ENCODE measurements around the gene DNAH1. TPM values are rescaled to one million over a fixed set of nuclear protein-coding genes. Genes with fewer than 3 reads are reported as not detected.

Gene DNAH1
- total RNA-seq, 1 experiment from 2014 or later: 5.5 TPM

DNA sequence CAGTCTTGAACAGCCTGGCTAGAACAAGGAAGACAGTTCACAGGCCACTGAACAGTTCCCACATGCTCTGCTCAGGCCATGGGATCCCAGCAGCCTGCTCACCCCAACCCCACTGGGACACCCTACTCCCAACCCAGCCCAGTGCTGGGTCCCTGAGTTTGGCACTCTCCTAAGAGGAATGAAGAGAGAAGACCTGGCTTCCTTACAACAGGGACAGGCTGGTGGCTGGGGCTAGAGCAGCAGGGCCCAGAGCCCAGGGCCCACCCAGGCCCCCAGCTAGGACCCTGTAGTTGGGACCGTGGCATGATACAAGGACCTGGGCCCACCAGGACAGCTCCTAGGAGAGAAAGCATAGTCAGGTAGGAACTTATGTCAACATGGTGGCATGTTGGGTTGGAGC lies 85.4 kb downstream of the DNAH1 start:
- no TSS peak for BruUV-seq (replicated peaks)
- Histone ChIP-seq H3K9me2 (ENCODE audit: insufficient read depth) (no peaks in the 10 kb centered on the region), H4K20me1 (ENCODE audit: insufficient read depth) (no peaks in the 10 kb centered on the region), H3K36me3 (ENCODE audit: control insufficient read depth in 1 of 2, insufficient read depth in 2 of 2, low read length in 2 of 2) (peaks cover 24 to 49% of the 10 kb centered on the region in 2 experiments), H3K9me3 (ENCODE audit: control insufficient read depth in 1 of 2, insufficient read depth in 1 of 2, low read depth in 1 of 2, low read length in 2 of 2) (no peaks in the 10 kb centered on the region), H3K4me3 (replicated peaks in 1 of 2; ENCODE audit: low read depth in 1 of 2, low read length in 2 of 2) (no peak overlapping the region), H2AFZ (ENCODE audit: low read depth, low read length, poor library complexity, severe bottlenecking) (no peak overlapping the region), H3K4me2 (ENCODE audit: low read length) (no peak overlapping the region), H3K27ac (ENCODE audit: low read depth, low read length) (no peak overlapping the region), H3K79me2 (ENCODE audit: insufficient read depth, low read length) (no peaks in the 10 kb centered on the region), H3K27me3 (ENCODE audit: insufficient read depth, low read length) (no peaks in the 10 kb centered on the region), H3K4me1 (ENCODE audit: control insufficient read depth in 1 of 2, insufficient read depth in 2 of 2, low read length in 2 of 2) (no peaks in the 10 kb centered on the region), H3K9ac (ENCODE audit: low read length) (no peak overlapping the region)
- no peak for ATAC-seq
- ChIA-PET CTCF (no interaction called here), POLR2A (no interaction called here), RAD21 (ENCODE audit: low non-redundant PET in 1 of 2, low total read pairs in 2 of 2, uncharacterized antibody in 2 of 2, unreplicated experiment in 2 of 2) (no interaction called here)
- TF ChIP-seq, protein P1, sequence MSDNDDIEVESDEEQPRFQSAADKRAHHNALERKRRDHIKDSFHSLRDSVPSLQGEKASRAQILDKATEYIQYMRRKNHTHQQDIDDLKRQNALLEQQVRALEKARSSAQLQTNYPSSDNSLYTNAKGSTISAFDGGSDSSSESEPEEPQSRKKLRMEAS (IDR thresholded peaks at IDR 0.05): no peak
- no peak for TF ChIP-seq POLR2AphosphoS5 (IDR thresholded peaks at IDR 0.05; ENCODE audit: low read depth, low read length)
- no peak for TF ChIP-seq YY1 (IDR thresholded peaks at IDR 0.05; ENCODE audit: extremely low read depth, insufficient replicate concordance, low read depth, low read length)
- TF ChIP-seq EGR1 (IDR thresholded peaks at IDR 0.05; ENCODE audit: low read depth): no peak
- no peak for TF ChIP-seq ELF1 (IDR thresholded peaks at IDR 0.05; ENCODE audit: borderline replicate concordance, low read depth)
- no peak for TF ChIP-seq JUND (IDR thresholded peaks at IDR 0.05)
- TF ChIP-seq ZFX (IDR thresholded peaks at IDR 0.05): no peak
- TF ChIP-seq, protein P2, sequence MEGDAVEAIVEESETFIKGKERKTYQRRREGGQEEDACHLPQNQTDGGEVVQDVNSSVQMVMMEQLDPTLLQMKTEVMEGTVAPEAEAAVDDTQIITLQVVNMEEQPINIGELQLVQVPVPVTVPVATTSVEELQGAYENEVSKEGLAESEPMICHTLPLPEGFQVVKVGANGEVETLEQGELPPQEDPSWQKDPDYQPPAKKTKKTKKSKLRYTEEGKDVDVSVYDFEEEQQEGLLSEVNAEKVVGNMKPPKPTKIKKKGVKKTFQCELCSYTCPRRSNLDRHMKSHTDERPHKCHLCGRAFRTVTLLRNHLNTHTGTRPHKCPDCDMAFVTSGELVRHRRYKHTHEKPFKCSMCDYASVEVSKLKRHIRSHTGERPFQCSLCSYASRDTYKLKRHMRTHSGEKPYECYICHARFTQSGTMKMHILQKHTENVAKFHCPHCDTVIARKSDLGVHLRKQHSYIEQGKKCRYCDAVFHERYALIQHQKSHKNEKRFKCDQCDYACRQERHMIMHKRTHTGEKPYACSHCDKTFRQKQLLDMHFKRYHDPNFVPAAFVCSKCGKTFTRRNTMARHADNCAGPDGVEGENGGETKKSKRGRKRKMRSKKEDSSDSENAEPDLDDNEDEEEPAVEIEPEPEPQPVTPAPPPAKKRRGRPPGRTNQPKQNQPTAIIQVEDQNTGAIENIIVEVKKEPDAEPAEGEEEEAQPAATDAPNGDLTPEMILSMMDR (IDR thresholded peaks at IDR 0.05 in 2 of 3, conservative IDR thresholded peaks at IDR 0.05 in 1 of 3; ENCODE audit: borderline replicate concordance in 1 of 3, insufficient read depth in 1 of 3, low read depth in 2 of 3, low read length in 2 of 3): no peak
- TF ChIP-seq TCF7L2 (IDR thresholded peaks at IDR 0.05; ENCODE audit: borderline replicate concordance, extremely low read depth, insufficient read depth, insufficient read length): no peak
- TF ChIP-seq SP1 (IDR thresholded peaks at IDR 0.05; ENCODE audit: low read depth): no peak
- no peak for TF ChIP-seq POLR2A (IDR thresholded peaks at IDR 0.05; ENCODE audit: borderline replicate concordance, extremely low read depth, insufficient read depth, insufficient read length)
- TF ChIP-seq, protein P3, sequence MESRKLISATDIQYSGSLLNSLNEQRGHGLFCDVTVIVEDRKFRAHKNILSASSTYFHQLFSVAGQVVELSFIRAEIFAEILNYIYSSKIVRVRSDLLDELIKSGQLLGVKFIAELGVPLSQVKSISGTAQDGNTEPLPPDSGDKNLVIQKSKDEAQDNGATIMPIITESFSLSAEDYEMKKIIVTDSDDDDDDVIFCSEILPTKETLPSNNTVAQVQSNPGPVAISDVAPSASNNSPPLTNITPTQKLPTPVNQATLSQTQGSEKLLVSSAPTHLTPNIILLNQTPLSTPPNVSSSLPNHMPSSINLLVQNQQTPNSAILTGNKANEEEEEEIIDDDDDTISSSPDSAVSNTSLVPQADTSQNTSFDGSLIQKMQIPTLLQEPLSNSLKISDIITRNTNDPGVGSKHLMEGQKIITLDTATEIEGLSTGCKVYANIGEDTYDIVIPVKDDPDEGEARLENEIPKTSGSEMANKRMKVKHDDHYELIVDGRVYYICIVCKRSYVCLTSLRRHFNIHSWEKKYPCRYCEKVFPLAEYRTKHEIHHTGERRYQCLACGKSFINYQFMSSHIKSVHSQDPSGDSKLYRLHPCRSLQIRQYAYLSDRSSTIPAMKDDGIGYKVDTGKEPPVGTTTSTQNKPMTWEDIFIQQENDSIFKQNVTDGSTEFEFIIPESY (IDR thresholded peaks at IDR 0.05; ENCODE audit: extremely low read depth, insufficient replicate concordance, low read length): no peak
- TF ChIP-seq, protein P4, sequence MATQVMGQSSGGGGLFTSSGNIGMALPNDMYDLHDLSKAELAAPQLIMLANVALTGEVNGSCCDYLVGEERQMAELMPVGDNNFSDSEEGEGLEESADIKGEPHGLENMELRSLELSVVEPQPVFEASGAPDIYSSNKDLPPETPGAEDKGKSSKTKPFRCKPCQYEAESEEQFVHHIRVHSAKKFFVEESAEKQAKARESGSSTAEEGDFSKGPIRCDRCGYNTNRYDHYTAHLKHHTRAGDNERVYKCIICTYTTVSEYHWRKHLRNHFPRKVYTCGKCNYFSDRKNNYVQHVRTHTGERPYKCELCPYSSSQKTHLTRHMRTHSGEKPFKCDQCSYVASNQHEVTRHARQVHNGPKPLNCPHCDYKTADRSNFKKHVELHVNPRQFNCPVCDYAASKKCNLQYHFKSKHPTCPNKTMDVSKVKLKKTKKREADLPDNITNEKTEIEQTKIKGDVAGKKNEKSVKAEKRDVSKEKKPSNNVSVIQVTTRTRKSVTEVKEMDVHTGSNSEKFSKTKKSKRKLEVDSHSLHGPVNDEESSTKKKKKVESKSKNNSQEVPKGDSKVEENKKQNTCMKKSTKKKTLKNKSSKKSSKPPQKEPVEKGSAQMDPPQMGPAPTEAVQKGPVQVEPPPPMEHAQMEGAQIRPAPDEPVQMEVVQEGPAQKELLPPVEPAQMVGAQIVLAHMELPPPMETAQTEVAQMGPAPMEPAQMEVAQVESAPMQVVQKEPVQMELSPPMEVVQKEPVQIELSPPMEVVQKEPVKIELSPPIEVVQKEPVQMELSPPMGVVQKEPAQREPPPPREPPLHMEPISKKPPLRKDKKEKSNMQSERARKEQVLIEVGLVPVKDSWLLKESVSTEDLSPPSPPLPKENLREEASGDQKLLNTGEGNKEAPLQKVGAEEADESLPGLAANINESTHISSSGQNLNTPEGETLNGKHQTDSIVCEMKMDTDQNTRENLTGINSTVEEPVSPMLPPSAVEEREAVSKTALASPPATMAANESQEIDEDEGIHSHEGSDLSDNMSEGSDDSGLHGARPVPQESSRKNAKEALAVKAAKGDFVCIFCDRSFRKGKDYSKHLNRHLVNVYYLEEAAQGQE (IDR thresholded peaks at IDR 0.05; ENCODE audit: low read depth): no peak
- no peak for TF ChIP-seq EZH2phosphoT487 (IDR thresholded peaks at IDR 0.05; ENCODE audit: borderline replicate concordance)
- no peak for TF ChIP-seq ZNF274 (IDR thresholded peaks at IDR 0.05; ENCODE audit: low read depth, low read length)
- no peak for TF ChIP-seq SIN3A (IDR thresholded peaks at IDR 0.05; ENCODE audit: low read depth)
- TF ChIP-seq EZH2 (IDR thresholded peaks at IDR 0.05): no peak
- no peak for TF ChIP-seq FOSL1 (IDR thresholded peaks at IDR 0.05; ENCODE audit: low read depth)
- no peak for TF ChIP-seq CEBPB (IDR thresholded peaks at IDR 0.05; ENCODE audit: low read depth)
- no peak for TF ChIP-seq CBX3 (IDR thresholded peaks at IDR 0.05; ENCODE audit: low read depth)
- no peak for DNase-seq (ENCODE audit: low read depth, low spot score)
- intact Hi-C loops (cut with micrococcal nuclease): no loop called here
